ENCODE results near the gene NELFB.

Gene NELFB

GRCh38 chr9:137313326-137313936 lies 58.3 kb downstream of the NELFB start:
- no peak for DNase-seq (ENCODE audit: extremely low read depth in 1 of 2, low read depth in 1 of 2)

- no peak for DNase-seq (ENCODE audit: extremely low read depth in 1 of 2, low read depth in 1 of 2)
Measured at GRCh38 chr9:137313956-137314560, 58.9 kb downstream of the NELFB start.

- DNase-seq (ENCODE audit: extremely low read depth in 1 of 2, low read depth in 1 of 2) = no peak
Measured at GRCh38 chr9:137314561-137315560, 59.7 kb downstream of the NELFB start.

GRCh38 chr9:137315581-137316011 lies 60.5 kb downstream of the NELFB start:
- no peak for DNase-seq (ENCODE audit: extremely low read depth in 1 of 2, low read depth in 1 of 2)

GRCh38 chr9:137316012-137316981 lies 61.2 kb downstream of the NELFB start:
- DNase-seq (ENCODE audit: extremely low read depth in 1 of 2, low read depth in 1 of 2) = no peak

GRCh38 chr9:137317021-137317717 lies 62.0 kb downstream of the NELFB start:
- DNase-seq (ENCODE audit: extremely low read depth in 1 of 2, low read depth in 1 of 2) = no peak

GRCh38 chr9:137317718-137318511 lies 62.8 kb downstream of the NELFB start:
- DNase-seq (ENCODE audit: extremely low read depth in 1 of 2, low read depth in 1 of 2) = no peak

- DNase-seq (ENCODE audit: extremely low read depth in 1 of 2, low read depth in 1 of 2) = no peak
Measured at GRCh38 chr9:137318602-137319001, 63.5 kb downstream of the NELFB start.

- no peak for DNase-seq (ENCODE audit: extremely low read depth in 1 of 2, low read depth in 1 of 2)
Measured at GRCh38 chr9:137319011-137319738, 64.0 kb downstream of the NELFB start.

GRCh38 chr9:137319739-137320551 lies 64.8 kb downstream of the NELFB start:
- no peak for DNase-seq (ENCODE audit: extremely low read depth in 1 of 2, low read depth in 1 of 2)

GRCh38 chr9:137320555-137321384 lies 65.6 kb downstream of the NELFB start:
- DNase-seq (ENCODE audit: extremely low read depth in 1 of 2, low read depth in 1 of 2) = no peak

GRCh38 chr9:137321726-137322361 lies 66.7 kb downstream of the NELFB start:
- no peak for DNase-seq (ENCODE audit: extremely low read depth in 1 of 2, low read depth in 1 of 2)
